IMR-90 (cell line): ENCODE measurements around the gene HSPE1. TPM values are rescaled to one million over a fixed set of nuclear protein-coding genes. Genes with fewer than 3 reads are reported as not detected.
A peak's percentile ranks its signal among the peaks of the same experiment; 100 is the strongest.

Experiments used
- ATAC-seq: fragments of 200-7000 bp; cut with Tn5 transposase; 2 replicates; pipeline ENCODE4 v1.9.1; 2020; ENCODE audit warnings: low read depth, mild to moderate bottlenecking, moderate library complexity
- BruUV-seq: library from RNA; stranded (reverse); fragments of 400-500 nt; replicated peaks from 2 replicates; lab custom pipeline; 2021; lab: Mats Ljungman, UMichigan
- CTCF ChIA-PET: fragments of 300-600 bp; formaldehyde crosslinking; extraction: SDS; loops from one replicate; lab custom pipeline; 2021; ENCODE audit warnings: antibody characterized with exemption; lab: Yijun Ruan, JAX
- POLR2A ChIA-PET: fragments of 300-600 bp; sonication (Branson Sonifier 250); formaldehyde crosslinking; loops from one replicate; lab custom pipeline; 2022; ENCODE audit warnings: antibody characterized with exemption; ENCODE audit not compliant: unreplicated experiment; lab: Charles Lee
- DNase-seq: peaks from one replicate; pipeline ENCODE4 v3.0.0; 2013
- H2AFZ ChIP-seq: replicated peaks from 2 replicates; pipeline ENCODE3; 2013; ENCODE audit warnings: low read length, mild to moderate bottlenecking; ENCODE audit not compliant: poor library complexity
- H2AK5ac ChIP-seq: 2 replicates; pipeline ENCODE4 v1.6.1; 2013; ENCODE audit warnings: low read depth, low read length, inconsistent platforms
- H2AK9ac ChIP-seq: replicated peaks from 2 replicates; pipeline ENCODE3; 2013; ENCODE audit warnings: mild to moderate bottlenecking, low read depth, low read length, moderate library complexity; ENCODE audit not compliant: poor library complexity
- H2BK120ac ChIP-seq: 2 replicates; pipeline ENCODE4 v1.6.1; 2013; ENCODE audit warnings: low read depth, low read length, inconsistent platforms
- H2BK15ac ChIP-seq: 3 replicates; pipeline ENCODE4 v1.6.1; 2013; ENCODE audit warnings: low read depth, low read length, inconsistent platforms
- H2BK20ac ChIP-seq: 2 replicates; pipeline ENCODE4 v1.6.1; 2013; ENCODE audit warnings: low read depth, mild to moderate bottlenecking, inconsistent platforms, low read length, moderate library complexity
- H2BK5ac ChIP-seq: 2 replicates; pipeline ENCODE4 v1.6.1; 2013; ENCODE audit warnings: mild to moderate bottlenecking, low read depth, low read length, inconsistent platforms; ENCODE audit not compliant: poor library complexity, severe bottlenecking
- H3K14ac ChIP-seq: replicated peaks from 2 replicates; pipeline ENCODE4 v1.6.1; 2013; ENCODE audit warnings: low read depth, low read length, inconsistent platforms
- H3K18ac ChIP-seq: 2 replicates; pipeline ENCODE4 v1.6.1; 2013; ENCODE audit warnings: low read depth, low read length, control low read depth
- H3K23ac ChIP-seq: 2 replicates; pipeline ENCODE4 v1.6.1; 2013; ENCODE audit warnings: low read depth, low read length, inconsistent platforms
- H3K27ac ChIP-seq: 2 replicates; pipeline ENCODE4 v1.5.1; 2013; ENCODE audit warnings: mild to moderate bottlenecking, control low read depth, low read length; ENCODE audit not compliant: insufficient read depth
- H3K27me3 ChIP-seq: 2 replicates; pipeline ENCODE4 v1.6.1; 2013; ENCODE audit warnings: low read length; ENCODE audit not compliant: control insufficient read depth, insufficient read depth
- H3K36me3 ChIP-seq: 2 replicates; pipeline ENCODE4 v1.6.1; 2013; ENCODE audit warnings: low read length, mixed read lengths; ENCODE audit not compliant: control insufficient read depth, insufficient read depth
- H3K4ac ChIP-seq: 2 replicates; pipeline ENCODE4 v1.6.1; 2013; ENCODE audit warnings: low read depth, low read length, inconsistent platforms
- H3K4me1 ChIP-seq: 2 replicates; pipeline ENCODE4 v1.6.1; 2013; ENCODE audit warnings: low read length, mixed read lengths; ENCODE audit not compliant: control insufficient read depth, insufficient read depth
- H3K4me2 ChIP-seq: 2 replicates; pipeline ENCODE4 v1.6.1; 2013; ENCODE audit warnings: low read depth, mild to moderate bottlenecking, control low read depth, low read length, moderate library complexity
- H3K4me3 ChIP-seq: 2 replicates; pipeline ENCODE4 v1.5.1; 2013; ENCODE audit warnings: low read depth, mild to moderate bottlenecking, control low read depth, low read length, moderate library complexity; ENCODE audit not compliant: insufficient read depth
- H3K56ac ChIP-seq: 2 replicates; pipeline ENCODE4 v1.6.1; 2013; ENCODE audit warnings: low read length, inconsistent platforms; ENCODE audit not compliant: insufficient read depth; ENCODE audit errors: extremely low read depth
- H3K79me1 ChIP-seq, 2 experiments: 2 replicates each; pipeline ENCODE4 v1.6.1; 2013; ENCODE audit warnings: low read length in 2 of 2, inconsistent platforms in 1 of 2, low read depth in 1 of 2
- H3K9ac ChIP-seq: 2 replicates; pipeline ENCODE4 v1.6.1; 2013; ENCODE audit warnings: low read depth, low read length, control low read depth
- H3K9me1 ChIP-seq: 2 replicates; pipeline ENCODE4 v1.6.1; 2013; ENCODE audit warnings: low read length, inconsistent platforms; ENCODE audit not compliant: insufficient read depth
- H3K9me3 ChIP-seq: 2 replicates; pipeline ENCODE4 v1.6.1; 2013; ENCODE audit warnings: low read length; ENCODE audit not compliant: control insufficient read depth, insufficient read depth
- H4K20me1 ChIP-seq: 2 replicates; pipeline ENCODE4 v1.6.1; 2013; ENCODE audit warnings: low read length, inconsistent platforms; ENCODE audit not compliant: insufficient read depth
- H4K5ac ChIP-seq: 2 replicates; pipeline ENCODE4 v1.6.1; 2013; ENCODE audit warnings: mild to moderate bottlenecking, low read depth, low read length, control low read depth
- H4K8ac ChIP-seq, 2 experiments: 2 replicates each; pipeline ENCODE4 v1.6.1; 2013; ENCODE audit warnings: low read depth in 2 of 2, low read length in 2 of 2, control low read depth in 1 of 2, inconsistent platforms in 1 of 2
- H4K91ac ChIP-seq: 2 replicates; pipeline ENCODE4 v1.6.1; 2013; ENCODE audit warnings: low read depth, low read length, inconsistent platforms; ENCODE audit not compliant: insufficient read depth
- BHLHE40 ChIP-seq: fragments of 150-350 bp; IDR thresholded peaks from 2 replicates; pipeline ENCODE4 v1.6.1; 2016; ENCODE audit warnings: mild to moderate bottlenecking, low read depth, low read length
- FOS ChIP-seq: fragments of 150-350 bp; IDR thresholded peaks from 2 replicates; pipeline ENCODE4 v1.6.1; 2016; ENCODE audit warnings: low read depth, low read length
- MAFK ChIP-seq: IDR thresholded peaks from 2 replicates; pipeline ENCODE4 v1.6.1; 2012; ENCODE audit warnings: low read depth, low read length, improper control_type of control experiment
- MXI1 ChIP-seq: IDR thresholded peaks from 2 replicates; pipeline ENCODE4 v1.6.1; 2012; ENCODE audit warnings: low read depth, mild to moderate bottlenecking, low read length, moderate library complexity, borderline replicate concordance
- NFE2L2 ChIP-seq: fragments of 150-350 bp; IDR thresholded peaks from 2 replicates; pipeline ENCODE4 v1.6.1; 2016; ENCODE audit warnings: low read depth, mild to moderate bottlenecking, low read length
- POLR2A ChIP-seq: IDR thresholded peaks from 2 replicates; pipeline ENCODE4 v1.6.1; 2012; ENCODE audit warnings: mild to moderate bottlenecking, low read depth, low read length
- SMC3 ChIP-seq: fragments of 150-350 bp; IDR thresholded peaks from 2 replicates; pipeline ENCODE4 v1.6.1; 2016; ENCODE audit warnings: low read depth, mild to moderate bottlenecking, antibody characterized with exemption, low read length, moderate library complexity
- WGBS, 2 experiments: methylation state at CpG; one replicate each; pipeline versions ENCODE4 v1.1.5 to v1.1.7; 2013; ENCODE audit warnings: missing lambda C conversion rate in 2 of 2; ENCODE audit not compliant: insufficient read length in 1 of 2; ENCODE audit errors: extremely low coverage in 2 of 2; 5-methylcytosine and 5-hydroxymethylcytosine counted together
- dilution Hi-C: fragments of 300-500 bp; cut with HindIII; formaldehyde crosslinking; loops from one replicate; pipeline ENCODE4 v1.14.3; 2018; ENCODE audit warnings: low sequenced_read_pairs; ENCODE audit not compliant: unreplicated experiment
- in situ Hi-C: fragments of 300-500 bp; cut with MboI; formaldehyde crosslinking; loops from 3 replicates; pipeline ENCODE4 v1.14.3; 2019; ENCODE audit warnings: low sequenced_read_pairs, inconsistent platforms, mixed read lengths
- intact Hi-C: fragments of 100-400 bp; cut with micrococcal nuclease; formaldehyde crosslinking; loops from 2 replicates; pipeline ENCODE4 v1.10.0; 2022
- polyA plus RNA-seq, 3 experiments: library from polyadenylated mRNA; depleted of rRNA; stranded (reverse); fragments of >200 nt; gene quantifications; 2 replicates each; pipeline ENCODE4 v1.2.3, GENCODE V29; 2012; ENCODE audit warnings: low replicate concordance in 1 of 3
- total RNA-seq: library from RNA; depleted of rRNA; stranded (reverse); fragments of >200 nt; gene quantifications from 2 replicates; pipeline ENCODE4 v1.2.3, GENCODE V29; 2012
- TF ChIP-seq, protein P1 (sequence below): fragments of 150-350 bp; IDR thresholded peaks from 2 replicates; pipeline ENCODE4 v1.6.1; 2017; ENCODE audit warnings: mild to moderate bottlenecking, antibody characterized with exemption, low read length, low read depth

The HSPE1 gene
- total and polyA plus RNA-seq, 2 of the 4 experiments (the other 2 are of a cell fraction), result 13.3 to 93.6 TPM

DNA sequence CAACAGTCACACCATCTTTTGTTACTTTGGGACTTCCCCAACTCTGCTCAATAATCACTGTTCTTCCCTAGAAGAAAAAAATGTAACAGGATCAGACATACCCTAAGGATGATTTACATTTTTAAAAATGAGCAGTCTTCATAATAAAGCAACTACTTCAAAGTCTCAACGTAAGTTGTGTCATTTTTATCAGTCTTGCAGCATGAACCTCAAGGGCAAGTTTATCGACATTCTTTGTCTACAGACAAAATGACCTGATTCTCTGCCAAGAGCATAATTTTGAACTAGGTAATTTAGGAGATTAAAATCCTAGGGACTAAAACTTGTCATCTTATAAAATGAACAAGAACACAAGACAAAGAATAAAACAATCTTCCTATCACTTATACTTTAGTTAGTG, 2.9 kb upstream of the HSPE1 start (continued):
- TF ChIP-seq FOS (no peak), POLR2A (no peak)
- TF ChIP-seq, protein P1, sequence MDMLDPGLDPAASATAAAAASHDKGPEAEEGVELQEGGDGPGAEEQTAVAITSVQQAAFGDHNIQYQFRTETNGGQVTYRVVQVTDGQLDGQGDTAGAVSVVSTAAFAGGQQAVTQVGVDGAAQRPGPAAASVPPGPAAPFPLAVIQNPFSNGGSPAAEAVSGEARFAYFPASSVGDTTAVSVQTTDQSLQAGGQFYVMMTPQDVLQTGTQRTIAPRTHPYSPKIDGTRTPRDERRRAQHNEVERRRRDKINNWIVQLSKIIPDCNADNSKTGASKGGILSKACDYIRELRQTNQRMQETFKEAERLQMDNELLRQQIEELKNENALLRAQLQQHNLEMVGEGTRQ, result no peak

DNA sequence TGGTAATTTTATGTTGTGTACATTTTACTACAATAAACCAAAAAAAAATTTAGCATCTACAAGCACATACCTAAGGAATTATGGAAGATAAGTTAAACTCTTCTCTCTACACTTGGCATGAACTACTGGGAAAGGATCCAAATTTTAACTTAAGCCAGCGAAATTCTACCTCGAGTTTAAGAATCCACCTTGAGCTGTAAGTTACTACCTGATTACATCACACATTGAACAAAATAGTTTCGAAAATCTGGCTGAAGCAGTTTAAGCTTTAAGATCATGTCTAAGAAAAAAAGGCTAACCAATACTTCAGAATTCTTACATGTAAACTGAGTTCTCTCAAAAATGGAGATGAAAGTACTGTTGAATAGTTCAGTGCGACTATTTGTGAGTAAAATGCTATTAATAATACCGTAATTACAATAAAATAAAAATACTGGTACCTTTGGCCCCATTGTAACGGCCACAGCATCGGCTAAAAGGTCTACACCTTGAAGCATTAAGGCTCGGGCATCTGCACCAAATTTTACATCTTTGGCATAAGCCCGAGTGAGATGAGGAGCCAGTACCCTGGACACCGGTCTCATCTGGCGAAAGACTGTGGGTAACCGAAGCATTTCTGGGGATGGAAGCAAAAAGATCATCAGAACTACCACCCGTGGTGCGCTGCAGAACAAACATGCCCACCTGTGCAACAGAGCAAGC, 1.8 kb upstream of the HSPE1 start:
- DNase-seq, result peak; percentile 20
- dilution Hi-C loops, result no loop called here

More for the DNA sequence above, 1.8 kb upstream of the HSPE1 start:
- no peak overlapping the region for H3K18ac ChIP-seq
- H4K91ac ChIP-seq, result no peak overlapping the region
- 2% methylated on average over 7 of the region's 14 CpGs; no CpG with 5 or more reads in 1 of the 2 experiments for WGBS, 2 experiments
- no peak overlapping the region for H2BK120ac ChIP-seq
- peaks cover 17% of the 10 kb centered on the region for H3K36me3 ChIP-seq
- peak overlapping the region; percentile 90 for H2AFZ ChIP-seq
- H2AK9ac ChIP-seq, result peak overlapping the region; percentile 78
- H3K56ac ChIP-seq, result peak overlapping the region; percentile 50; the same call in 1 of the 2 replicates
- H3K4me3 ChIP-seq, result peak overlapping the region; percentile 74
- H3K14ac ChIP-seq, result peak overlapping the region; percentile 53; the same call in 1 of the 2 replicates
- intact Hi-C loops (loop anchor here (5.0 kb wide), 1 partner anchor 41 kb away; no protein-coding TSS in a partner anchor), in situ Hi-C loops (loop anchor here (5.0 kb wide), 1 partner anchor 81 kb away; no protein-coding TSS in a partner anchor)
- peak overlapping the region in 1 of 2 experiments; percentile 71; a peak in 3 of 4 replicates for H4K8ac ChIP-seq
- H2BK20ac ChIP-seq, result no peak overlapping the region
- H3K23ac ChIP-seq, result peak overlapping the region; percentile 88
- H2BK5ac ChIP-seq, result peak overlapping the region; percentile 16
- peak overlapping the region; percentile 74 for H3K27ac ChIP-seq
- TF ChIP-seq MAFK (no peak), SMC3 (no peak), BHLHE40 (no peak), MXI1 (no peak), NFE2L2 (no peak)
- H3K9me1 ChIP-seq, result 0 out of 2 replicates have a peak, but pooled peaks cover 3% of the 10 kb centered on the region
- peaks cover 18 to 42% of the 10 kb centered on the region in 2 experiments for H3K79me1 ChIP-seq
- H2AK5ac ChIP-seq, result no peak overlapping the region
- no peak overlapping the region for H4K5ac ChIP-seq
- ChIA-PET POLR2A (no interaction called here), CTCF (no interaction called here)
- no peaks in the 10 kb centered on the region for H3K9me3 ChIP-seq
- H3K27me3 ChIP-seq, result no peaks in the 10 kb centered on the region
- ATAC-seq, result no peak
- no TSS peak for BruUV-seq
- H3K4me2 ChIP-seq, result peak overlapping the region; percentile 98
- 0 out of 2 replicates have a peak, but pooled peaks cover 1% of the 10 kb centered on the region for H3K4me1 ChIP-seq
- peak overlapping the region; percentile 82 for H3K9ac ChIP-seq
- peak overlapping the region; percentile 65 for H3K4ac ChIP-seq
- H4K20me1 ChIP-seq, result peaks cover 40% of the 10 kb centered on the region
- no peak overlapping the region for H2BK15ac ChIP-seq
